ENCODE data around the gene BFSP1. TPM values are rescaled to one million over a fixed set of nuclear protein-coding genes. Genes with fewer than 3 reads are reported as not detected.

BFSP1 gene
- total RNA-seq, 1 donor from 2014 or later = 0.66 TPM

DNA sequence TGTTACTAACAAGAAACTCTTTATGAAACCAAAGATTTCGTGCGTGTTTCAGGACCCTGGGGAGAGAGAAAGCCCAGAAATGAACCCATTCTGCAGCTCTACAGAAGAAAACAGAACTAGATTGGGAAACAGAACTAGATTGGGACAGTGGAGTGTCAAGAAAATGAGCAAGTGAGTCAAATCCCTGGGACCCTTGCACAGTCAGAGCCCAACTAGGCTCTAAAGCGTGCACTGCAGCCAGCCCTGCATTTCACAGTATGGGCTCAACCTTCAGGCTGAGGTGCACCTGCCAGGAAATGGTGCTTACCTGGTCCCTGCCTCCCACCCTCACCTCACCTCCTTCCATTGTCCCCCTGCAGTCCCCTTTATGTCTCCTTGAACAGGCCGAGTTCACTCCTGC lies 39.7 kb downstream of the BFSP1 start:
- TF ChIP-seq, protein P1, sequence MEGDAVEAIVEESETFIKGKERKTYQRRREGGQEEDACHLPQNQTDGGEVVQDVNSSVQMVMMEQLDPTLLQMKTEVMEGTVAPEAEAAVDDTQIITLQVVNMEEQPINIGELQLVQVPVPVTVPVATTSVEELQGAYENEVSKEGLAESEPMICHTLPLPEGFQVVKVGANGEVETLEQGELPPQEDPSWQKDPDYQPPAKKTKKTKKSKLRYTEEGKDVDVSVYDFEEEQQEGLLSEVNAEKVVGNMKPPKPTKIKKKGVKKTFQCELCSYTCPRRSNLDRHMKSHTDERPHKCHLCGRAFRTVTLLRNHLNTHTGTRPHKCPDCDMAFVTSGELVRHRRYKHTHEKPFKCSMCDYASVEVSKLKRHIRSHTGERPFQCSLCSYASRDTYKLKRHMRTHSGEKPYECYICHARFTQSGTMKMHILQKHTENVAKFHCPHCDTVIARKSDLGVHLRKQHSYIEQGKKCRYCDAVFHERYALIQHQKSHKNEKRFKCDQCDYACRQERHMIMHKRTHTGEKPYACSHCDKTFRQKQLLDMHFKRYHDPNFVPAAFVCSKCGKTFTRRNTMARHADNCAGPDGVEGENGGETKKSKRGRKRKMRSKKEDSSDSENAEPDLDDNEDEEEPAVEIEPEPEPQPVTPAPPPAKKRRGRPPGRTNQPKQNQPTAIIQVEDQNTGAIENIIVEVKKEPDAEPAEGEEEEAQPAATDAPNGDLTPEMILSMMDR (IDR thresholded peaks at IDR 0.05; ENCODE audit: borderline replicate concordance) = no peak
- no peak overlapping the region for H3K4me3 ChIP-seq
- H3K27ac ChIP-seq (replicated peaks) = no peak overlapping the region
- no peaks in the 10 kb centered on the region for H3K4me1 ChIP-seq
- intact Hi-C loops (cut with micrococcal nuclease) = no loop called here
- no peak for DNase-seq
- no peaks in the 10 kb centered on the region for H3K27me3 ChIP-seq (ENCODE audit: low read depth)
- H3K9me3 ChIP-seq (replicated peaks) = no peaks in the 10 kb centered on the region
- H3K36me3 ChIP-seq = no peaks in the 10 kb centered on the region

DNA sequence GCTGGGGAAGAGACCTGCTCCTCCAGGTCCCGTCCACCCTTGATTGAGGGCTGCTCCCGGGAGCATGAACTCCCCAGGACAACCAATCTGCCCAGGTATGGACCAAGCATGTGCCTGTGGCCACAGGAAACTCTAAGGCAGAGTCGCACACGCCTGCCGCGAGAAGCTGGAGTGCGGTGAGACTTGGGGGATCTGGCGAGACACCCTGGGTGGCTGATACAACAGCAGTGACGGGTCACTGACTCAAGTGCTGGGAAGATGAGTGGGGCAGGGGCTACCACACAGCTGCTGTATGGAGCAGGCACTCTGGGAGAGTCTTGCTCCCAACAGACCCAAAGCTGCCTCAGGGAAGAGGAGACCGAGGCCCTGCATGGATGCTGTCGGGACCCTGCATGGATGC lies 40.1 kb downstream of the BFSP1 start:
- no peak overlapping the region for H3K27ac ChIP-seq (replicated peaks)
- no peak overlapping the region for H3K4me3 ChIP-seq
- H3K27me3 ChIP-seq (ENCODE audit: low read depth) = peaks cover under 1% of the 10 kb centered on the region
- TF ChIP-seq, protein P1 (IDR thresholded peaks at IDR 0.05; ENCODE audit: borderline replicate concordance) = no peak
- DNase-seq = no peak
- no peaks in the 10 kb centered on the region for H3K4me1 ChIP-seq
- H3K36me3 ChIP-seq = no peaks in the 10 kb centered on the region
- no peaks in the 10 kb centered on the region for H3K9me3 ChIP-seq (replicated peaks)
- intact Hi-C loops (cut with micrococcal nuclease) = no loop called here

DNA sequence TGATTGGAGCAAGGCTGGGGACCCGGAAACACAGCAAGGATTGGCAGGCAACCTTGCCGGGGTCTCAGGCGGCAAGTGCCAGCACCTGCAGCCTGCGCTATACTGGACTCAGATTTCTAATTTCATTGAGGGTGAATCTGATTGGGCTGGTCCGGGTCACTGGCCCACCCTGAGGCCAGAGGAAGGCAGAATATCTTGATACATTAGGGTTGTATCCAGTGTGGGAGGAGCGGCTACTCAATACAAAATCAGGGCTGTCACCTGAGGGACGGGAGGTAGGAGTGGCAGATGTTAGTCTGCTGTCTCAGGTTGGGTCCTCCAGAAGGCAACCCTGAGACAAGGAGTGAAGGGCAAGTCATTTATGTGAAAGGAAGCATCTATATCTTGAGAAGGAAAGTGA lies 40.7 kb downstream of the BFSP1 start:
- Histone ChIP-seq H3K4me3 (no peak overlapping the region), H3K27me3 (ENCODE audit: low read depth) (peaks cover 6% of the 10 kb centered on the region), H3K9me3 (replicated peaks) (no peaks in the 10 kb centered on the region), H3K4me1 (no peaks in the 10 kb centered on the region), H3K27ac (replicated peaks) (no peak overlapping the region), H3K36me3 (no peaks in the 10 kb centered on the region)
- intact Hi-C loops (cut with micrococcal nuclease) = no loop called here
- TF ChIP-seq, protein P1 (IDR thresholded peaks at IDR 0.05; ENCODE audit: borderline replicate concordance) = no peak
- DNase-seq = no peak

DNA sequence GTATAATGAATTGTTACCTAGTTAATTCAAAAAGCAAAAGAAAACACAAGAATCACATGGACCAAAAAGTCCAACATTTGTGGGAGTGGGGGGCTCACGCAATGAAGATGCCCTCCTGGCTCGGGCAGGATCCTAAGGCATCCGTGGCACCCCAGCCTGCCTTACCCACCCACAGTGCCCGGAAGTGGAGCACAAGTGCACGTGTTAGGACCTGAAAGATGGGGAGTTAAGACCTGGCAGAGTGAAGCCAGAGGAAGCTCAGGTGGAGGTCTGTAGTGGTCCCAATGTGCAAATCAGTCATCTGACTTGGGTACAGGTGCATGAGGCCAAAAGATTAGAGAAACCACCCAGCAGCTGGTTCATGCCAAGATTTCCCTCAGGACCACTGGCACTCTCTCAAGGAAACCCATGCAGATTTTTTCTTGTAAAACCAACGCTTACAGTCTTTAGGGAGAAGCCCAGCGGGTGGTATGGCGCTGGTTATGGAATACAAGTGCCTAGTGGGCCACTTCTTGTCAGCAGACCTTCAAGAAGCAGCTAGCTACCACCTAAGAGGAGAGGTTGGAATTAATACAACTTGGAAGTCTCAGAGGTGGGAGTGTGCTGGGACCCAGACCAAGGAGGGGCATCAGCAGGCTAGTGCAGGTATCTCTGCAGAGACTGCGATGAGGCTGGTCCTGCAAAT lies 42.1 kb downstream of the BFSP1 start:
- no peaks in the 10 kb centered on the region for H3K9me3 ChIP-seq (replicated peaks)

DNA sequence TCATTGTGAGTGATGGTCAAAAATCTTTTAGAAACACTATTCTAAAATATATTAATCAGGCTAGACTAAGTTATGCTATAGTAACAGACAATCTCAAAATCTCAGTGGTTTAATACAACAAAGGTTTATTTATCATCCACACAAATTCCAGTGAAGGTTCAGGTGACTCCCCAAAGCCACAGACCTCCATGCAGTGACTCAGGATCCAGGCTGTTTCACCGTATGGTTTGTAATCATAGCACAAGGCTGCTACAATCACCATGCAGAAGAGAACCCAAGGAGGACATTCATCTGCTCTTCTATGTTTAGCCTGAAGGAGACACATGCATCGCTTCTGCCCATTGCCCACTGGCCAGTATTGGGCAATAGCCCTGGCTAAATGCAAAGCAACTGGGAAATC lies 46.2 kb downstream of the BFSP1 start:
- H3K9me3 ChIP-seq (replicated peaks) = no peaks in the 10 kb centered on the region
- H3K4me1 ChIP-seq = no peaks in the 10 kb centered on the region
- H3K27me3 ChIP-seq (ENCODE audit: low read depth) = peaks cover 43% of the 10 kb centered on the region
- no peaks in the 10 kb centered on the region for H3K36me3 ChIP-seq
- intact Hi-C loops (cut with micrococcal nuclease) = no loop called here
- H3K27ac ChIP-seq (replicated peaks) = no peak overlapping the region
- DNase-seq = no peak
- TF ChIP-seq, protein P1 (IDR thresholded peaks at IDR 0.05; ENCODE audit: borderline replicate concordance) = no peak
- H3K4me3 ChIP-seq = no peak overlapping the region

More for the DNA sequence above, 42.1 kb downstream of the BFSP1 start:
- TF ChIP-seq, protein P1 (IDR thresholded peaks at IDR 0.05; ENCODE audit: borderline replicate concordance) = no peak
- Histone ChIP-seq H3K27ac (replicated peaks) (no peak overlapping the region), H3K4me3 (no peak overlapping the region), H3K36me3 (no peaks in the 10 kb centered on the region), H3K27me3 (ENCODE audit: low read depth) (peaks cover 13% of the 10 kb centered on the region), H3K4me1 (no peaks in the 10 kb centered on the region)
- no peak for DNase-seq
- intact Hi-C loops (cut with micrococcal nuclease) = no loop called here

Data from left ventricle myocardium inferior (tissue), 1 donor.